Glomerular visceral epithelial cell (primary cell): ENCODE data around the gene CNPPD1.

Source experiments
- DNase-seq: peaks from one replicate; pipeline ENCODE4 v3.0.0-alpha.2; 2016; ENCODE audit errors: extremely low spot score

CNPPD1 gene

DNA sequence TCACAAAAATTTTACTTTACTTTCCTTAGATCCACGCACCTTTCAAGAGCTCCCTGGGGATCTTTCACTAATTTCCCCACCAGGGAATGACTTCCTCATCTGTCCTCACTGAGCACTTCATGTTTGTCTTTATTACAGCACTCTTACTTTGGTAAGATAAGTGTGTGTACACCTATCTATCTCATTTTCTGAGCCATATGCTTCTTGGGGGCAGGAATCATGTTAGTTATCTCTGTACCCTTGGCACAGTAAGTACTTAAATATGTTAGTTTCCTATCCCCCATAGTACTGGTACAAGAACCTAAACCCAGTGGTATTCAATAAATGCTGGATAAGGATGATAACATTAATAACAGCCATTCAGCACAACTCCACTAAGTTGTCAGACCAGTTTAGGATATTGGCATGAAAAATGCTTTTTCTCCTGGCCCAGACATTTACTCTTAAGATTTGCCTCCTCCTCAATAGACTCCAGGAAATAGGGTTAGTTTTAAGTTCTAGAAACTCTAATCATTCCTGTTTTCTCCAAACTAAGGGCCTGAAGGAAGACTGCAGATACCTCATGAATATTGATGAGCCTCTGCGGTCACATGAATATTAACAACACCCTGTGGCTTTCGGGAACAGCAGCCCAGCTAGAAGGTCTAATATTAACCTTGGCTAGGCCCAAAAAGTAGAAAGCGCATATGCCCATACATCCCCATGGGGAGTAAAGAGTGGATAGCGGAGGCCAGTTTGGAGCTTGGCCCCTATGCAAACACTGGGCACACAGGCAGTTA, 54.3 kb downstream of the CNPPD1 start:
- no peak for DNase-seq
